ENCODE measurements around the gene SGCD. TPM values are rescaled to one million over a fixed set of nuclear protein-coding genes. Genes with fewer than 3 reads are reported as not detected.

SGCD gene
- total and polyA plus RNA-seq, 9 of the 15 experiments (the other 6 are each of a cell fraction or from before 2014, with no cell fraction given) = not detected

DNA sequence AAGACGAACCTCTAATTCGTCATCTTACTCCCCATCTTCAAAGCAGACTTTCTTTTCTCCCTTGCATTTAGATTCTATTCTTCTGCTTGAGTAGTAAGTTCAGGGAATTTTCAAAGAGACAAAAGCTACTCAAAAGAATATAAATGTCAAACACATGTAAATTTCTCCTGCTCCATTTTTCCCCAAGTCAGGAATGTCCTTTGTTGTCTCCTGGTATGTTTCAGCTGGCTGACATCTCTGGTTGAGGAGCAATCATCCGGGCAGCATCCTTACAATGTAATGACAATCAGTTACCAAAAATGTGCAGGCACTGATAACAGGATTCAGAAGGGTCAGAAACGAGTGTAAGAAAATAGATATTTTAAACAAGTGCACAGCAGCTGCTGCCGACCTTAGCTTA is 475.5 kb downstream of the SGCD start:
- intact Hi-C loops (cut with micrococcal nuclease) = no loop called here
- H3K4me1 ChIP-seq (replicated peaks in 1 of 2; ENCODE audit: control insufficient read depth in 2 of 2, insufficient read depth in 2 of 2, low read length in 2 of 2) = no peaks in the 10 kb centered on the region
- H3K4me3 ChIP-seq = no peak overlapping the region
- no peaks in the 10 kb centered on the region for H3K79me2 ChIP-seq (ENCODE audit: control insufficient read depth, insufficient read depth, low read length)
- DNase-seq (ENCODE audit: extremely low read depth in 1 of 4, low spot score in 3 of 4) = no peak
- POLR2A ChIA-PET = no interaction called here
- no peaks in the 10 kb centered on the region for H3K27me3 ChIP-seq (ENCODE audit: control insufficient read depth in 2 of 2, insufficient read depth in 2 of 2, low read length in 2 of 2)
- no peaks in the 10 kb centered on the region for H4K20me1 ChIP-seq (replicated peaks; ENCODE audit: control insufficient read depth, insufficient read depth, low read length)
- no peak for ATAC-seq
- FAIRE-seq = no peak
- WGBS (ENCODE audit: insufficient coverage, low coverage, missing lambda C conversion rate) = 2% methylated on average over 5 of the region's 5 CpGs
- no peak overlapping the region for H3K4me2 ChIP-seq (ENCODE audit: insufficient read depth, low read length)
- no peak overlapping the region for H3K9ac ChIP-seq (ENCODE audit: insufficient read depth in 1 of 2, low read depth in 2 of 2, low read length in 2 of 2)
- TF ChIP-seq CBFA2T3 (IDR thresholded peaks at IDR 0.05) (no peak), GABPB1 (CRISPR knock-in tag; IDR thresholded peaks at IDR 0.05) (no peak), SMAD2 (IDR thresholded peaks at IDR 0.05; ENCODE audit: low read depth, low read length) (no peak), ZNF785 (CRISPR knock-in tag; IDR thresholded peaks at IDR 0.05) (no peak), RFX1 (IDR thresholded peaks at IDR 0.05) (no peak)
- TF ChIP-seq, protein P1, sequence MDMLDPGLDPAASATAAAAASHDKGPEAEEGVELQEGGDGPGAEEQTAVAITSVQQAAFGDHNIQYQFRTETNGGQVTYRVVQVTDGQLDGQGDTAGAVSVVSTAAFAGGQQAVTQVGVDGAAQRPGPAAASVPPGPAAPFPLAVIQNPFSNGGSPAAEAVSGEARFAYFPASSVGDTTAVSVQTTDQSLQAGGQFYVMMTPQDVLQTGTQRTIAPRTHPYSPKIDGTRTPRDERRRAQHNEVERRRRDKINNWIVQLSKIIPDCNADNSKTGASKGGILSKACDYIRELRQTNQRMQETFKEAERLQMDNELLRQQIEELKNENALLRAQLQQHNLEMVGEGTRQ (CRISPR knock-in tag; IDR thresholded peaks at IDR 0.05) = no peak
- no TSS peak for BruUV-seq (replicated peaks)
- H2AFZ ChIP-seq (ENCODE audit: low read depth, low read length) = no peak overlapping the region
- no peaks in the 10 kb centered on the region for H3K9me3 ChIP-seq (replicated peaks; ENCODE audit: control insufficient read depth, insufficient read depth, low read depth, low read length)
- no peaks in the 10 kb centered on the region for H3K9me1 ChIP-seq (ENCODE audit: control insufficient read depth, insufficient read depth, low read length)
- H3K27ac ChIP-seq (ENCODE audit: extremely low read depth, low read depth, low read length) = no peak overlapping the region
- no peaks in the 10 kb centered on the region for H3K36me3 ChIP-seq (ENCODE audit: control insufficient read depth, insufficient read depth, low read length)
- CTCF ChIA-PET (ENCODE audit: low intra/inter-chr PET ratio) = no interaction called here
- in situ Hi-C loops (cut with MboI) = no loop called here

DNA sequence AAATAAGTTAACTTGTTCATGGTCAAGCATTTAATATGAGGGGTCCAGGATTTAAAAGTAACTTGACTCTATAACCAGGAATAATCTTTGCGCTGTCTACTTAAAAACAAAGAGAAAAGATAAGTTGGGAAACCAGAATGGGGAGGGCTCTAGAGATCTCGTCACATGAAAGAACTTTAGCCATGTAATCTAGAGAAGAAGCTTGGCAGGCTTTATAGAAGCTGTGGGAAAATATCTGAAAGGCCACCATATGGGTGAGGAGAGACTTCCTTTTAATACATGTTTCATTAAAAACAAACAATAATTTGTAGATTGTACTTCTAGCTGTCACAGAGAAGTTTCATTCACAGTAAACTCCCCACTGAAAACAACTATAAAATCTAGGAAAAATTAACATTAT is 476.4 kb downstream of the SGCD start:
- no peaks in the 10 kb centered on the region for H3K79me2 ChIP-seq (ENCODE audit: control insufficient read depth, insufficient read depth, low read length)
- no peaks in the 10 kb centered on the region for H3K9me1 ChIP-seq (ENCODE audit: control insufficient read depth, insufficient read depth, low read length)
- BruUV-seq (replicated peaks) = no TSS peak
- ChIA-PET POLR2A (no interaction called here), CTCF (ENCODE audit: low intra/inter-chr PET ratio) (no interaction called here)
- no peaks in the 10 kb centered on the region for H3K4me1 ChIP-seq (replicated peaks in 1 of 2; ENCODE audit: control insufficient read depth in 2 of 2, insufficient read depth in 2 of 2, low read length in 2 of 2)
- H3K9me3 ChIP-seq (replicated peaks; ENCODE audit: control insufficient read depth, insufficient read depth, low read depth, low read length) = no peaks in the 10 kb centered on the region
- no peak overlapping the region for H2AFZ ChIP-seq (ENCODE audit: low read depth, low read length)
- no peak overlapping the region for H3K4me2 ChIP-seq (ENCODE audit: insufficient read depth, low read length)
- TF ChIP-seq ARNT (IDR thresholded peaks at IDR 0.05) (no peak), ATF7 (IDR thresholded peaks at IDR 0.05) (no peak)
- H3K9ac ChIP-seq (ENCODE audit: insufficient read depth in 1 of 2, low read depth in 2 of 2, low read length in 2 of 2) = no peak overlapping the region
- WGBS (ENCODE audit: insufficient coverage, low coverage, missing lambda C conversion rate) = 0% methylated on average over 2 of the region's 2 CpGs
- H3K4me3 ChIP-seq = no peak overlapping the region
- in situ Hi-C loops (cut with MboI) (no loop called here), intact Hi-C loops (cut with micrococcal nuclease) (no loop called here)
- no peaks in the 10 kb centered on the region for H3K27me3 ChIP-seq (ENCODE audit: control insufficient read depth in 2 of 2, insufficient read depth in 2 of 2, low read length in 2 of 2)
- DNase-seq (ENCODE audit: extremely low read depth in 1 of 4, low spot score in 3 of 4) (no peak), FAIRE-seq (no peak), ATAC-seq (no peak)
- no peaks in the 10 kb centered on the region for H3K36me3 ChIP-seq (ENCODE audit: control insufficient read depth, insufficient read depth, low read length)
- no peaks in the 10 kb centered on the region for H4K20me1 ChIP-seq (replicated peaks; ENCODE audit: control insufficient read depth, insufficient read depth, low read length)
- H3K27ac ChIP-seq (ENCODE audit: extremely low read depth, low read depth, low read length) = no peak overlapping the region
